GM12878 (cell line): ENCODE measurements around the gene ZNF81. TPM values are rescaled to one million over a fixed set of nuclear protein-coding genes. Genes with fewer than 3 reads are reported as not detected.

Experiments used
- ATAC-seq: fragments of 200-7000 bp; cut with Tn5 transposase; 3 replicates; pipeline ENCODE4 v1.9.1; 2020; ENCODE audit warnings: mild to moderate bottlenecking, moderate library complexity
- BruUV-seq: library from RNA; stranded (reverse); fragments of 400-500 nt; replicated peaks from 2 replicates; lab custom pipeline; 2021; lab: Mats Ljungman, UMichigan
- CTCF ChIA-PET: fragments of 300-600 bp; sonication (Branson Sonifier 250); formaldehyde crosslinking; extraction: SDS; loops from one replicate; lab custom pipeline; 2021; ENCODE audit warnings: inconsistent platforms; lab: Yijun Ruan, JAX
- POLR2A ChIA-PET: fragments of 350-600 bp; formaldehyde crosslinking; extraction: SDS; loops from one replicate; lab custom pipeline; 2021; ENCODE audit warnings: inconsistent platforms; lab: Charles Lee
- RAD21 ChIA-PET: fragments of 300-600 bp; sonication (Branson Sonifier 250); formaldehyde crosslinking; loops from one replicate; lab custom pipeline; 2023; ENCODE audit warnings: antibody characterized with exemption; ENCODE audit not compliant: unreplicated experiment; lab: Charles Lee
- SMC1A ChIA-PET: fragments of 300-600 bp; sonication (Branson Sonifier 250); formaldehyde crosslinking; loops from one replicate; lab custom pipeline; 2023; ENCODE audit not compliant: unreplicated experiment, uncharacterized antibody; lab: Charles Lee
- DNase-seq: peaks from one replicate; pipeline ENCODE4 v3.0.0-alpha.2; 2011; ENCODE audit warnings: low read depth, low spot score
- FAIRE-seq: peaks from 3 replicates; lab custom pipeline; 2011; peaks lifted over from hg19 to GRCh38; lab: Jason Lieb, UNC
- H2AFZ ChIP-seq: 2 replicates; pipeline ENCODE4 v1.6.0; 2011; ENCODE audit warnings: low read depth, low read length, control low read depth; ENCODE audit not compliant: control insufficient read depth
- H3K27ac ChIP-seq: 2 replicates; pipeline ENCODE4 v1.5.1; 2011; ENCODE audit warnings: control low read depth; ENCODE audit not compliant: control insufficient read depth, insufficient read depth
- H3K27me3 ChIP-seq, 2 experiments: replicated peaks in 1 of 2; 2 replicates each; pipeline versions ENCODE4 v1.6.0 to v1.6.1; 2011; ENCODE audit warnings: low read length in 1 of 2; ENCODE audit not compliant: control insufficient read depth in 2 of 2, insufficient read depth in 2 of 2
- H3K36me3 ChIP-seq, 2 experiments: 2 replicates each; pipeline ENCODE4 v1.5.1; 2011; ENCODE audit warnings: low read length in 1 of 2; ENCODE audit not compliant: control insufficient read depth in 2 of 2, insufficient read depth in 2 of 2
- H3K4me1 ChIP-seq: 2 replicates; pipeline ENCODE4 v1.6.1; 2011; ENCODE audit warnings: mild to moderate bottlenecking, low read length, moderate library complexity, mixed read lengths; ENCODE audit not compliant: control insufficient read depth, insufficient read depth
- H3K4me2 ChIP-seq: 2 replicates; pipeline ENCODE4 v1.6.0; 2011; ENCODE audit warnings: control low read depth; ENCODE audit not compliant: control insufficient read depth, insufficient read depth
- H3K4me3 ChIP-seq: fragments of 200-600 bp; sonication (generic); 2 replicates; pipeline ENCODE4 v1.5.1; 2016
- H3K79me2 ChIP-seq: 2 replicates; pipeline ENCODE4 v1.6.0; 2011; ENCODE audit warnings: low read length; ENCODE audit not compliant: control insufficient read depth, insufficient read depth
- H3K9ac ChIP-seq: 2 replicates; pipeline ENCODE4 v1.8.0; 2011; ENCODE audit warnings: low read length, control low read depth, mixed read lengths; ENCODE audit not compliant: control insufficient read depth, insufficient read depth
- H3K9me3 ChIP-seq: replicated peaks from 3 replicates; pipeline ENCODE4 v1.5.1; 2011; ENCODE audit warnings: mild to moderate bottlenecking, low read length; ENCODE audit not compliant: control insufficient read depth, insufficient read depth
- H4K20me1 ChIP-seq: 2 replicates; pipeline ENCODE4 v1.6.0; 2011; ENCODE audit not compliant: control insufficient read depth, insufficient read depth
- TARDBP ChIP-seq: IDR thresholded peaks from 2 replicates; pipeline ENCODE4 v1.6.1; 2016; ENCODE audit warnings: borderline replicate concordance
- WGBS: methylation state at CpG from one replicate; pipeline ENCODE4 v1.1.6; 2016; ENCODE audit warnings: low lambda C conversion rate; ENCODE audit not compliant: insufficient replicate concordance, insufficient coverage; ENCODE audit errors: missing lambda C conversion rate; 5-methylcytosine and 5-hydroxymethylcytosine counted together
- in situ Hi-C: fragments of 300-500 bp; cut with MboI; formaldehyde crosslinking; loops from 9 replicates; pipeline ENCODE4 v1.14.3; 2018; ENCODE audit warnings: mixed read lengths
- intact Hi-C: fragments of 100-400 bp; cut with micrococcal nuclease; formaldehyde crosslinking; loops from one replicate; pipeline ENCODE4 v1.14.2; 2022; ENCODE audit not compliant: unreplicated experiment
- polyA plus RNA-seq, 11 experiments: library from polyadenylated mRNA; depleted of rRNA in 4 of 11; unstranded in 6 of 11; stranded (reverse) in 5 of 11; fragments of >200 nt; fragmentation: Nextera tagmentation in 4 of 11; fragmentation: Illumina TruSeq in 1 of 11; extraction: Ambion mirVana in 4 of 11; extraction: Trizol in 1 of 11; gene quantifications; 1 replicate in 1 of 11; 2 replicates in 10 of 11; pipeline versions ENCODE4 v1.2.1 to v1.2.3, GENCODE V29; 2011 to 2016; ENCODE audit warnings: inconsistent platforms in 2 of 11, missing spikeins in 2 of 11, low read depth in 1 of 11
- total RNA-seq, 4 experiments: library from RNA; depleted of rRNA in 3 of 4; stranded (reverse); fragments of >200 nt in 3 of 4; fragmentation: Illumina TruSeq in 1 of 4; extraction: Trizol in 1 of 4; gene quantifications; 2 replicates each; pipeline versions ENCODE4 v1.2.1 to v1.2.3, GENCODE V29; 2013 to 2021
- TF ChIP-seq, protein P1 (sequence below): fragments of 150-350 bp; IDR thresholded peaks from 2 replicates; pipeline ENCODE4 v1.6.1; 2014; ENCODE audit warnings: mild to moderate bottlenecking, low read depth, low read length
- TF ChIP-seq, protein P2 (sequence below): fragments of 150-350 bp; IDR thresholded peaks from 2 replicates; pipeline ENCODE4 v1.6.1; 2016; ENCODE audit warnings: low read depth, low read length
- TF ChIP-seq, protein P3 (sequence below): fragments of 450-650 bp; IDR thresholded peaks from 2 replicates; pipeline ENCODE4 v1.6.1; 2016; ENCODE audit warnings: mild to moderate bottlenecking

ZNF81 gene
- total and polyA plus RNA-seq, 10 of the 15 experiments (the other 5 are each of a cell fraction or from before 2014, with no cell fraction given): 3.4 to 7.2 (median 4.4) TPM

DNA sequence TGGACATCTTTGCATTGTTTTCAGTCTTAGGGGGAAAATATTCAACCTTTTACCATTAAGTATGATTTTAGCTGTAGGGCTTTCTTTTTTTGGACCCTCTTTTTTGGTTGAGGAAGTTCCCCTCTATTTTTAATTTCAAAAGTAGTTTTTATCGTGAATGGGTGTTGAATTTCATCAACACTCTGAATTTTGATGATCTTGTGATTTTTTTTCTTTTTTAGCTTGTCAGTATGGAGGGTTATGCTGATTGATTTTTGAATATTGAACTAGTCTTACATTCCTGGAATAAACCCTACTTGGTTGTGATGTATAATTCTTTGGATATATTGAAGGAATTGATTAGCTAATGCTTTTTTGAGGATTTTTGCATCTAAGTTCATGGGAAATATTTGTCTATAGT lies 1.7 kb downstream of the ZNF81 start:
- 0 out of 2 replicates have a peak overlapping the region, but pooled peaks have one; percentile 16 for H3K9ac ChIP-seq
- no peaks in the 10 kb centered on the region for H3K4me1 ChIP-seq
- no peak for DNase-seq
- SMC1A ChIA-PET: interaction anchor here (1.4 to 2.1 kb wide), 4 partner anchors 8 to 15 kb away, joined by 4 to 6 read pairs (median 4); no protein-coding TSS in a partner anchor
- TF ChIP-seq, protein P1, sequence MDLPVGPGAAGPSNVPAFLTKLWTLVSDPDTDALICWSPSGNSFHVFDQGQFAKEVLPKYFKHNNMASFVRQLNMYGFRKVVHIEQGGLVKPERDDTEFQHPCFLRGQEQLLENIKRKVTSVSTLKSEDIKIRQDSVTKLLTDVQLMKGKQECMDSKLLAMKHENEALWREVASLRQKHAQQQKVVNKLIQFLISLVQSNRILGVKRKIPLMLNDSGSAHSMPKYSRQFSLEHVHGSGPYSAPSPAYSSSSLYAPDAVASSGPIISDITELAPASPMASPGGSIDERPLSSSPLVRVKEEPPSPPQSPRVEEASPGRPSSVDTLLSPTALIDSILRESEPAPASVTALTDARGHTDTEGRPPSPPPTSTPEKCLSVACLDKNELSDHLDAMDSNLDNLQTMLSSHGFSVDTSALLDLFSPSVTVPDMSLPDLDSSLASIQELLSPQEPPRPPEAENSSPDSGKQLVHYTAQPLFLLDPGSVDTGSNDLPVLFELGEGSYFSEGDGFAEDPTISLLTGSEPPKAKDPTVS: no peak
- TF ChIP-seq, protein P2, sequence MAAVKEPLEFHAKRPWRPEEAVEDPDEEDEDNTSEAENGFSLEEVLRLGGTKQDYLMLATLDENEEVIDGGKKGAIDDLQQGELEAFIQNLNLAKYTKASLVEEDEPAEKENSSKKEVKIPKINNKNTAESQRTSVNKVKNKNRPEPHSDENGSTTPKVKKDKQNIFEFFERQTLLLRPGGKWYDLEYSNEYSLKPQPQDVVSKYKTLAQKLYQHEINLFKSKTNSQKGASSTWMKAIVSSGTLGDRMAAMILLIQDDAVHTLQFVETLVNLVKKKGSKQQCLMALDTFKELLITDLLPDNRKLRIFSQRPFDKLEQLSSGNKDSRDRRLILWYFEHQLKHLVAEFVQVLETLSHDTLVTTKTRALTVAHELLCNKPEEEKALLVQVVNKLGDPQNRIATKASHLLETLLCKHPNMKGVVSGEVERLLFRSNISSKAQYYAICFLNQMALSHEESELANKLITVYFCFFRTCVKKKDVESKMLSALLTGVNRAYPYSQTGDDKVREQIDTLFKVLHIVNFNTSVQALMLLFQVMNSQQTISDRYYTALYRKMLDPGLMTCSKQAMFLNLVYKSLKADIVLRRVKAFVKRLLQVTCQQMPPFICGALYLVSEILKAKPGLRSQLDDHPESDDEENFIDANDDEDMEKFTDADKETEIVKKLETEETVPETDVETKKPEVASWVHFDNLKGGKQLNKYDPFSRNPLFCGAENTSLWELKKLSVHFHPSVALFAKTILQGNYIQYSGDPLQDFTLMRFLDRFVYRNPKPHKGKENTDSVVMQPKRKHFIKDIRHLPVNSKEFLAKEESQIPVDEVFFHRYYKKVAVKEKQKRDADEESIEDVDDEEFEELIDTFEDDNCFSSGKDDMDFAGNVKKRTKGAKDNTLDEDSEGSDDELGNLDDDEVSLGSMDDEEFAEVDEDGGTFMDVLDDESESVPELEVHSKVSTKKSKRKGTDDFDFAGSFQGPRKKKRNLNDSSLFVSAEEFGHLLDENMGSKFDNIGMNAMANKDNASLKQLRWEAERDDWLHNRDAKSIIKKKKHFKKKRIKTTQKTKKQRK: no peak
- TF ChIP-seq, protein P3, sequence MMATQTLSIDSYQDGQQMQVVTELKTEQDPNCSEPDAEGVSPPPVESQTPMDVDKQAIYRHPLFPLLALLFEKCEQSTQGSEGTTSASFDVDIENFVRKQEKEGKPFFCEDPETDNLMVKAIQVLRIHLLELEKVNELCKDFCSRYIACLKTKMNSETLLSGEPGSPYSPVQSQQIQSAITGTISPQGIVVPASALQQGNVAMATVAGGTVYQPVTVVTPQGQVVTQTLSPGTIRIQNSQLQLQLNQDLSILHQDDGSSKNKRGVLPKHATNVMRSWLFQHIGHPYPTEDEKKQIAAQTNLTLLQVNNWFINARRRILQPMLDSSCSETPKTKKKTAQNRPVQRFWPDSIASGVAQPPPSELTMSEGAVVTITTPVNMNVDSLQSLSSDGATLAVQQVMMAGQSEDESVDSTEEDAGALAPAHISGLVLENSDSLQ: no peak
- TF ChIP-seq TARDBP: no peak
- H3K27ac ChIP-seq: no peak overlapping the region
- POLR2A ChIA-PET: no interaction called here
- WGBS: 0% methylated on average over 1 of the region's 1 CpG
- intact Hi-C loops (loop anchor here (5.0 kb wide), 2 partner anchors 181 to 276 kb away; partner anchors contain the start of genes ARAF and UXT), in situ Hi-C loops (no loop called here)
- no peaks in the 10 kb centered on the region for H4K20me1 ChIP-seq
- no peaks in the 10 kb centered on the region for H3K27me3 ChIP-seq
- H3K9me3 ChIP-seq: no peaks in the 10 kb centered on the region; the same call in 2 of the 3 replicates
- peaks cover 10% of the 10 kb centered on the region; the same call in 1 of the 2 replicates for H3K79me2 ChIP-seq
- no TSS peak for BruUV-seq
- CTCF ChIA-PET: interaction anchor here (0.8 to 1.9 kb wide), 2 partner anchors 16 to 189 kb away, joined by 3 to 7 read pairs; no protein-coding TSS in a partner anchor
- no peak for FAIRE-seq
- H3K4me3 ChIP-seq: no peak overlapping the region; the same call in 1 of the 2 replicates
- peak overlapping the region; percentile 22; the same call in 1 of the 2 replicates for H3K4me2 ChIP-seq
- H2AFZ ChIP-seq: no peak overlapping the region
- no peaks in the 10 kb centered on the region for H3K36me3 ChIP-seq
- ATAC-seq: no peak
- RAD21 ChIA-PET: no interaction called here
